H1 (cell line): ENCODE data around the gene KCNH4. TPM values are rescaled to one million over a fixed set of nuclear protein-coding genes. Genes with fewer than 3 reads are reported as not detected.

Experiments used
- CTCF ChIA-PET: fragments of 300-600 bp; sonication (Branson Sonifier 250); formaldehyde crosslinking; loops from one replicate; lab custom pipeline; 2021; ENCODE audit not compliant: partially characterized antibody; lab: Charles Lee
- POLR2A ChIA-PET: fragments of 300-600 bp; sonication (Branson Sonifier 250); formaldehyde crosslinking; loops from one replicate; lab custom pipeline; 2021; ENCODE audit warnings: inconsistent platforms; ENCODE audit not compliant: partially characterized antibody; lab: Charles Lee
- DNase-seq, 2 experiments: peaks; one replicate each; pipeline versions ENCODE4 v3.0.0 to v3.0.0-alpha.2; 2010 to 2022; ENCODE audit warnings: low spot score in 2 of 2, low read depth in 1 of 2, mixed read lengths in 1 of 2
- FAIRE-seq: peaks from 2 replicates; lab custom pipeline; 2011; peaks lifted over from hg19 to GRCh38; lab: Jason Lieb, UNC
- H2AFZ ChIP-seq: 2 replicates; pipeline ENCODE4 v1.8.1; 2012; ENCODE audit warnings: low read length, inconsistent platforms
- H2AK5ac ChIP-seq: 2 replicates; pipeline ENCODE4 v1.6.1; 2013; ENCODE audit warnings: low read depth, low read length
- H2BK120ac ChIP-seq: replicated peaks from 2 replicates; pipeline ENCODE3; 2013; ENCODE audit warnings: low read depth, low read length, inconsistent platforms
- H2BK12ac ChIP-seq: 2 replicates; pipeline ENCODE4 v1.6.1; 2013; ENCODE audit warnings: low read depth, low read length
- H2BK15ac ChIP-seq: 2 replicates; pipeline ENCODE4 v1.6.1; 2013; ENCODE audit warnings: low read length
- H2BK20ac ChIP-seq: 2 replicates; pipeline ENCODE4 v1.6.1; 2013; ENCODE audit warnings: low read length
- H2BK5ac ChIP-seq: 2 replicates; pipeline ENCODE4 v1.6.1; 2013; ENCODE audit warnings: low read depth, low read length
- H3K14ac ChIP-seq: 2 replicates; pipeline ENCODE4 v1.6.1; 2013; ENCODE audit warnings: inconsistent platforms; ENCODE audit not compliant: insufficient read length
- H3K18ac ChIP-seq: 2 replicates; pipeline ENCODE4 v1.6.1; 2013; ENCODE audit warnings: low read length; ENCODE audit errors: extremely low read depth
- H3K23ac ChIP-seq: 2 replicates; pipeline ENCODE4 v1.6.1; 2013; ENCODE audit warnings: inconsistent platforms; ENCODE audit not compliant: insufficient read length
- H3K23me2 ChIP-seq: 2 replicates; pipeline ENCODE4 v1.6.1; 2013; ENCODE audit warnings: low read depth, low read length
- H3K27ac ChIP-seq: 2 replicates; pipeline ENCODE4 v1.6.1; 2011; ENCODE audit warnings: low read depth, low read length, inconsistent platforms
- H3K27me3 ChIP-seq, 4 experiments: replicated peaks in 1 of 4; 1 replicate in 1 of 4; 2 replicates in 3 of 4; pipeline versions ENCODE4 v1.6.1 to v1.8.1; 2011 to 2013; ENCODE audit warnings: low read length in 3 of 4, mild to moderate bottlenecking in 3 of 4, inconsistent platforms in 2 of 4, mixed read lengths in 2 of 4, moderate library complexity in 1 of 4; ENCODE audit not compliant: control insufficient read depth in 3 of 4, insufficient read depth in 3 of 4; ENCODE audit errors: extremely low read depth in 1 of 4
- H3K36me3 ChIP-seq, 4 experiments: 2 replicates each; pipeline versions ENCODE4 v1.6.1 to v1.8.1; 2011 to 2013; ENCODE audit warnings: mild to moderate bottlenecking in 4 of 4, low read length in 3 of 4, moderate library complexity in 2 of 4, control low read depth in 1 of 4, inconsistent platforms in 1 of 4; ENCODE audit not compliant: insufficient read depth in 4 of 4, control insufficient read depth in 2 of 4
- H3K4ac ChIP-seq: replicated peaks from 2 replicates; pipeline ENCODE3; 2013; ENCODE audit warnings: low read length, low read depth, mixed read lengths, inconsistent platforms; ENCODE audit not compliant: insufficient read length
- H3K4me1 ChIP-seq, 4 experiments: replicated peaks in 1 of 4; 1 replicate in 1 of 4; 2 replicates in 3 of 4; pipeline versions ENCODE4 v1.6.1 to v1.8.1; 2011 to 2013; ENCODE audit warnings: low read length in 3 of 4, inconsistent platforms in 2 of 4, mixed read lengths in 1 of 4; ENCODE audit not compliant: insufficient read depth in 4 of 4, control insufficient read depth in 3 of 4
- H3K4me2 ChIP-seq, 2 experiments: 2 replicates each; pipeline versions ENCODE4 v1.6.1 to v1.8.1; 2011 to 2013; ENCODE audit warnings: low read depth in 2 of 2, low read length in 2 of 2, control low read depth in 1 of 2, inconsistent platforms in 1 of 2, mild to moderate bottlenecking in 1 of 2; ENCODE audit not compliant: insufficient read depth in 1 of 2
- H3K4me3 ChIP-seq, 4 experiments: fragments of 200-600, 300-600 bp in 1 of 4; sonication (generic), shearing (Covaris generic), sonication (Bioruptor Twin) in 1 of 4; 2 replicates each; pipeline versions ENCODE4 v1.5.1 to v1.8.1; 2011 to 2016; ENCODE audit warnings: low read length in 4 of 4, low read depth in 3 of 4, control low read depth in 2 of 4, inconsistent platforms in 2 of 4, mild to moderate bottlenecking in 2 of 4, mixed read lengths in 1 of 4, moderate library complexity in 1 of 4; ENCODE audit not compliant: insufficient read depth in 2 of 4; ENCODE audit errors: extremely low read depth in 1 of 4
- H3K56ac ChIP-seq: replicated peaks from 2 replicates; pipeline ENCODE3; 2013; ENCODE audit warnings: low read depth, mild to moderate bottlenecking, mixed read lengths, low read length, inconsistent platforms; ENCODE audit not compliant: insufficient read length
- H3K79me1 ChIP-seq: 2 replicates; pipeline ENCODE4 v1.6.1; 2013; ENCODE audit warnings: low read depth, low read length, control low read depth
- H3K79me2 ChIP-seq, 2 experiments: 2 replicates each; pipeline versions ENCODE4 v1.6.1 to v1.8.1; 2012 to 2013; ENCODE audit warnings: low read length in 2 of 2, mild to moderate bottlenecking in 2 of 2, inconsistent platforms in 1 of 2; ENCODE audit not compliant: insufficient read depth in 2 of 2, control insufficient read depth in 1 of 2
- H3K9ac ChIP-seq, 4 experiments: replicated peaks in 1 of 4; 1 replicate in 1 of 4; 2 replicates in 3 of 4; pipeline versions ENCODE4 v1.6.1 to v1.8.1; 2011 to 2013; ENCODE audit warnings: low read depth in 3 of 4, low read length in 3 of 4, control low read depth in 2 of 4, mild to moderate bottlenecking in 2 of 4, moderate library complexity in 2 of 4, inconsistent platforms in 1 of 4; ENCODE audit errors: extremely low read depth in 1 of 4
- H3K9me3 ChIP-seq, 2 experiments: 2 replicates each; pipeline versions ENCODE4 v1.6.1 to v1.8.1; 2012 to 2013; ENCODE audit warnings: mild to moderate bottlenecking in 2 of 2, moderate library complexity in 2 of 2, control low read depth in 1 of 2, inconsistent platforms in 1 of 2, low read depth in 1 of 2, low read length in 1 of 2, mixed read lengths in 1 of 2; ENCODE audit not compliant: insufficient read depth in 2 of 2
- H4K20me1 ChIP-seq, 2 experiments: replicated peaks in 1 of 2; 2 replicates each; pipeline versions ENCODE3 to v1.8.1; 2011 to 2013; ENCODE audit warnings: inconsistent platforms in 2 of 2, low read length in 2 of 2, mild to moderate bottlenecking in 1 of 2; ENCODE audit not compliant: insufficient read depth in 2 of 2, control insufficient read depth in 1 of 2
- H4K5ac ChIP-seq: 2 replicates; pipeline ENCODE4 v1.6.1; 2013; ENCODE audit warnings: low read length, low read depth, mixed read lengths, inconsistent platforms; ENCODE audit not compliant: insufficient read length
- H4K8ac ChIP-seq: 2 replicates; pipeline ENCODE4 v1.8.0; 2013; ENCODE audit warnings: mild to moderate bottlenecking, moderate library complexity, low read length, inconsistent platforms; ENCODE audit not compliant: insufficient read depth; ENCODE audit errors: extremely low read depth
- H4K91ac ChIP-seq: replicated peaks from 2 replicates; pipeline ENCODE3; 2013; ENCODE audit warnings: low read length, mixed read lengths, inconsistent platforms; ENCODE audit not compliant: insufficient read length
- BCL11A ChIP-seq, 2 experiments: IDR thresholded peaks; one replicate each; pipeline ENCODE4 v1.6.1; 2011; ENCODE audit warnings: low read depth in 2 of 2, low read length in 2 of 2, mild to moderate bottlenecking in 2 of 2
- GTF2F1 ChIP-seq: IDR thresholded peaks from 2 replicates; pipeline ENCODE4 v1.6.1; 2012; ENCODE audit warnings: low read depth, low read length, improper control_type of control experiment, borderline replicate concordance
- JUN ChIP-seq: IDR thresholded peaks from 2 replicates; pipeline ENCODE4 v1.6.1; 2011; ENCODE audit warnings: low read depth, mild to moderate bottlenecking, improper control_type of control experiment, low read length
- NRF1 ChIP-seq: IDR thresholded peaks from 2 replicates; pipeline ENCODE4 v1.6.1; 2011; ENCODE audit warnings: mild to moderate bottlenecking, low read depth, low read length, improper control_type of control experiment
- POLR2A ChIP-seq, 2 experiments: IDR thresholded peaks; 1 replicate in 1 of 2; 2 replicates in 1 of 2; pipeline ENCODE4 v1.6.1; 2011; ENCODE audit warnings: low read depth in 2 of 2, low read length in 2 of 2, mild to moderate bottlenecking in 2 of 2; ENCODE audit errors: control extremely low read depth in 1 of 2
- RAD21 ChIP-seq, 2 experiments: IDR thresholded peaks in 1 of 2; conservative IDR thresholded peaks in 1 of 2; 2 replicates each; pipeline ENCODE4 v1.6.1; 2011; ENCODE audit warnings: low read depth in 2 of 2, low read length in 2 of 2, improper control_type of control experiment in 1 of 2, inconsistent platforms in 1 of 2, mild to moderate bottlenecking in 1 of 2, moderate library complexity in 1 of 2
- SP2 ChIP-seq: IDR thresholded peaks from 2 replicates; pipeline ENCODE4 v1.6.1; 2012; ENCODE audit warnings: mild to moderate bottlenecking, low read length, inconsistent platforms
- WGBS, 2 experiments: shearing (Covaris generic) in 1 of 2; methylation state at CpG; one replicate each; pipeline versions ENCODE4 v1.1.6 to v1.1.7; 2013 to 2015; ENCODE audit warnings: low lambda C conversion rate in 2 of 2, mixed read lengths in 2 of 2, inconsistent platforms in 1 of 2, low coverage in 1 of 2, missing lambda C conversion rate in 1 of 2; ENCODE audit not compliant: insufficient replicate concordance in 2 of 2, insufficient coverage in 1 of 2, insufficient read length in 1 of 2; ENCODE audit errors: extremely low coverage in 1 of 2, missing lambda C conversion rate in 1 of 2; 5-methylcytosine and 5-hydroxymethylcytosine counted together
- polyA plus RNA-seq, 7 experiments: library from polyadenylated mRNA; depleted of rRNA in 3 of 7; stranded (reverse) in 5 of 7; unstranded in 2 of 7; fragments of >200 nt in 5 of 7; fragments of 200-250 nt in 2 of 7; gene quantifications; 1 replicate in 5 of 7; 2 replicates in 1 of 7; 4 replicates in 1 of 7; pipeline versions ENCODE4 v1.2.1 to v1.2.3, GENCODE V29; 2011 to 2013; ENCODE audit warnings: missing spikeins in 2 of 7, mixed read lengths in 2 of 7
- total RNA-seq: library from RNA; stranded (reverse); fragmentation: NEBNext Ultra II Directional; extraction: Animal tissue kit (Norgen Biotek cat#: 25700); gene quantifications from 2 replicates; pipeline ENCODE4 v1.2.1, GENCODE V29; 2021
- TF ChIP-seq, protein P1 (sequence below), 3 experiments: IDR thresholded peaks; 1 replicate in 2 of 3; 2 replicates in 1 of 3; pipeline versions ENCODE4 v1.5.1 to v1.6.1; 2011; ENCODE audit warnings: low read length in 3 of 3, mild to moderate bottlenecking in 3 of 3, inconsistent platforms in 2 of 3, low read depth in 1 of 3, moderate library complexity in 1 of 3; ENCODE audit not compliant: insufficient read depth in 1 of 3; ENCODE audit errors: control extremely low read depth in 1 of 3

KCNH4 gene
- total and polyA plus RNA-seq, 2 of the 8 experiments (the other 6 are each of a cell fraction or from before 2014, with no cell fraction given) = 0.44 to 0.47 TPM

DNA sequence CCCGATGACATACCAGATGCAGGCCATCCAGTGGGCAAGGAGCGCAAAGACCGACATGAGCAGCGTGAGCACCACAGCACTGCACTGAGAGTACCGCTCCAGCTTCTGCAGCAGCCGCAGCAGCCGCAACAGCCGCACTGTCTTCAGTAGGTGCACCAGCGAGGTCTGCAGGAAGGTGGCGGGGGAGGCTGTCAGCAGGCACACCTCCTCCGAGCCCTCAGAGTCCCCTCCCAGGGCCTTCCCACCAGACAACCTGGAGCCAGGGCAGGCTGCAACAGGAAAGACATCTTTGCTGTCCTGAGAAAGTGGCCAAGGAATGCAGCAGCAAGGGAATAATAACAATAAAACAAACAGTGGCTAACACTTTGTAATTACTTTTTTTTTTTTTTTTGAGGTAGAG, 9.1 kb downstream of the KCNH4 start:
- H2BK120ac ChIP-seq = no peak overlapping the region
- POLR2A ChIA-PET = interaction anchor here (0.6 to 1.5 kb wide), 4 partner anchors 8 to 398 kb away, joined by 3 to 8 read pairs (median 4); no protein-coding TSS in a partner anchor
- no peaks in the 10 kb centered on the region for H3K79me1 ChIP-seq
- no peak overlapping the region for H4K8ac ChIP-seq
- no peak overlapping the region for H3K56ac ChIP-seq
- CTCF ChIA-PET = interaction anchor here (0.7 to 3.5 kb wide), 6 partner anchors 9 to 296 kb away, joined by 3 to 13 read pairs (median 4); partner anchors contain the start of gene KCNH4
- H3K23me2 ChIP-seq = no peaks in the 10 kb centered on the region
- no peaks in the 10 kb centered on the region for H3K79me2 ChIP-seq
- no peak overlapping the region for H3K23ac ChIP-seq
- no peaks in the 10 kb centered on the region for H3K4me1 ChIP-seq
- H3K4ac ChIP-seq = no peak overlapping the region
- H4K5ac ChIP-seq = no peak overlapping the region
- H2BK20ac ChIP-seq = no peak overlapping the region
- no peaks in the 10 kb centered on the region for H3K9me3 ChIP-seq
- H2BK12ac ChIP-seq = no peak overlapping the region
- DNase-seq = no peak
- H3K27ac ChIP-seq = no peak overlapping the region
- H3K4me3 ChIP-seq = no peak overlapping the region
- 87% methylated on average over 11 of the region's 11 CpGs; no CpG with 5 or more reads in 1 of the 2 experiments for WGBS, 2 experiments
- TF ChIP-seq SP2 = no peak
- peak in 1 of 2 experiments; percentile 16; a peak in 1 of 4 replicates for TF ChIP-seq RAD21 (IDR thresholded peaks at IDR 0.05 in 1 of 2, conservative IDR thresholded peaks at IDR 0.05 in 1 of 2; ENCODE audit: low read depth in 2 of 2, low read length in 2 of 2)
- TF ChIP-seq BCL11A (IDR thresholded peaks at IDR 0.05; ENCODE audit: low read depth in 2 of 2, low read length in 2 of 2) = no peak
- TF ChIP-seq POLR2A (IDR thresholded peaks at IDR 0.05; ENCODE audit: control extremely low read depth in 1 of 2, low read depth in 2 of 2, low read length in 2 of 2) = no peak
- no peak for TF ChIP-seq NRF1
- TF ChIP-seq GTF2F1 = no peak
- TF ChIP-seq, protein P1, sequence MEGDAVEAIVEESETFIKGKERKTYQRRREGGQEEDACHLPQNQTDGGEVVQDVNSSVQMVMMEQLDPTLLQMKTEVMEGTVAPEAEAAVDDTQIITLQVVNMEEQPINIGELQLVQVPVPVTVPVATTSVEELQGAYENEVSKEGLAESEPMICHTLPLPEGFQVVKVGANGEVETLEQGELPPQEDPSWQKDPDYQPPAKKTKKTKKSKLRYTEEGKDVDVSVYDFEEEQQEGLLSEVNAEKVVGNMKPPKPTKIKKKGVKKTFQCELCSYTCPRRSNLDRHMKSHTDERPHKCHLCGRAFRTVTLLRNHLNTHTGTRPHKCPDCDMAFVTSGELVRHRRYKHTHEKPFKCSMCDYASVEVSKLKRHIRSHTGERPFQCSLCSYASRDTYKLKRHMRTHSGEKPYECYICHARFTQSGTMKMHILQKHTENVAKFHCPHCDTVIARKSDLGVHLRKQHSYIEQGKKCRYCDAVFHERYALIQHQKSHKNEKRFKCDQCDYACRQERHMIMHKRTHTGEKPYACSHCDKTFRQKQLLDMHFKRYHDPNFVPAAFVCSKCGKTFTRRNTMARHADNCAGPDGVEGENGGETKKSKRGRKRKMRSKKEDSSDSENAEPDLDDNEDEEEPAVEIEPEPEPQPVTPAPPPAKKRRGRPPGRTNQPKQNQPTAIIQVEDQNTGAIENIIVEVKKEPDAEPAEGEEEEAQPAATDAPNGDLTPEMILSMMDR (IDR thresholded peaks at IDR 0.05; ENCODE audit: control extremely low read depth in 1 of 3, insufficient read depth in 1 of 3, low read depth in 1 of 3, low read length in 3 of 3) = peak in 2 of 3 experiments; percentile 9 to 11; a peak in 2 of 4 replicates
- TF ChIP-seq JUN = no peak
- no peak overlapping the region for H2BK5ac ChIP-seq
- no peaks in the 10 kb centered on the region for H3K36me3 ChIP-seq
- no peak overlapping the region for H3K9ac ChIP-seq
- H3K4me2 ChIP-seq = no peak overlapping the region
- H4K20me1 ChIP-seq = peaks cover 0 to 1% of the 10 kb centered on the region in 2 experiments
- no peaks in the 10 kb centered on the region for H3K27me3 ChIP-seq
- no peak overlapping the region for H2AK5ac ChIP-seq
- no peak overlapping the region for H3K18ac ChIP-seq
- no peak overlapping the region for H2BK15ac ChIP-seq
- no peak overlapping the region for H2AFZ ChIP-seq
- no peak overlapping the region for H4K91ac ChIP-seq
- FAIRE-seq = no peak
- H3K14ac ChIP-seq = no peak overlapping the region
